ENCODE measurements around the gene AQR.

DNA sequence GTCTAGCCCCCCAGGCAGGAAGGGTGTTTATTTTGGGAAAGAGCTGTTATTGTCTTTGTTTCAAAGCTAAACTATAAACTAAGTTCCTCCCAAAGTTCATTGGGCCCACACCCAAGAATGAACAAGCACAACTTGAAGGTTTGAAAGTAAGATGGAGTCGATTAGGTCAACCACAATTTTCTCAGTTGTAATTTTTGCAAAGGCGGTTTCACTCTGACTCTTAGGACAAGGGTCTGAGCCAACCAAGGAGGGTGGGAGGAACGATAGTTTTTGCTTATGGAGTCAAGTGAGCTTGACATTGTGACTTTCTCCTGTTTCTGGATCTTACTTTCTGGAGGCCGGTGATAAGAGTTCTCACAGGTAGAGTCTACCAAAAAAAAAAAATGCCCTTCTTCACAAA is 24.3 kb upstream of the AQR start:
- TF ChIP-seq, protein P1, sequence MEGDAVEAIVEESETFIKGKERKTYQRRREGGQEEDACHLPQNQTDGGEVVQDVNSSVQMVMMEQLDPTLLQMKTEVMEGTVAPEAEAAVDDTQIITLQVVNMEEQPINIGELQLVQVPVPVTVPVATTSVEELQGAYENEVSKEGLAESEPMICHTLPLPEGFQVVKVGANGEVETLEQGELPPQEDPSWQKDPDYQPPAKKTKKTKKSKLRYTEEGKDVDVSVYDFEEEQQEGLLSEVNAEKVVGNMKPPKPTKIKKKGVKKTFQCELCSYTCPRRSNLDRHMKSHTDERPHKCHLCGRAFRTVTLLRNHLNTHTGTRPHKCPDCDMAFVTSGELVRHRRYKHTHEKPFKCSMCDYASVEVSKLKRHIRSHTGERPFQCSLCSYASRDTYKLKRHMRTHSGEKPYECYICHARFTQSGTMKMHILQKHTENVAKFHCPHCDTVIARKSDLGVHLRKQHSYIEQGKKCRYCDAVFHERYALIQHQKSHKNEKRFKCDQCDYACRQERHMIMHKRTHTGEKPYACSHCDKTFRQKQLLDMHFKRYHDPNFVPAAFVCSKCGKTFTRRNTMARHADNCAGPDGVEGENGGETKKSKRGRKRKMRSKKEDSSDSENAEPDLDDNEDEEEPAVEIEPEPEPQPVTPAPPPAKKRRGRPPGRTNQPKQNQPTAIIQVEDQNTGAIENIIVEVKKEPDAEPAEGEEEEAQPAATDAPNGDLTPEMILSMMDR (IDR thresholded peaks at IDR 0.05 in 4 of 5, conservative IDR thresholded peaks at IDR 0.05 in 1 of 5), result no peak
- no peak for TF ChIP-seq POLR2A (IDR thresholded peaks at IDR 0.05)
